IPS DF 6.9 (cell line): ENCODE measurements around the gene CYTH4.
"Not testable (repeated sequence)": the region's sequence is repeated elsewhere in the genome, so short reads cannot be mapped to it uniquely, and the experiment has no call there.

Experiments
- DNase-seq: peaks from one replicate; pipeline ENCODE4 v3.0.0-alpha.2; 2013; ENCODE audit warnings: low read depth, low spot score
- H3K27ac ChIP-seq: one replicate; pipeline ENCODE4 v1.5.1; 2013; ENCODE audit warnings: low read length, control low read depth
- H3K27me3 ChIP-seq: 2 replicates; pipeline ENCODE4 v1.6.1; 2013; ENCODE audit warnings: mild to moderate bottlenecking, low read length; ENCODE audit not compliant: control insufficient read depth, insufficient read depth
- H3K36me3 ChIP-seq: 2 replicates; pipeline ENCODE4 v1.6.1; 2013; ENCODE audit warnings: low read length; ENCODE audit not compliant: control insufficient read depth, insufficient read depth
- H3K4me1 ChIP-seq: 2 replicates; pipeline ENCODE4 v1.6.1; 2013; ENCODE audit warnings: low read length; ENCODE audit not compliant: control insufficient read depth, insufficient read depth
- H3K4me3 ChIP-seq: 2 replicates; pipeline ENCODE4 v1.5.1; 2013; ENCODE audit warnings: mild to moderate bottlenecking, low read length
- H3K9me3 ChIP-seq: 2 replicates; pipeline ENCODE4 v1.6.1; 2013; ENCODE audit warnings: low read length, inconsistent platforms; ENCODE audit not compliant: control insufficient read depth, insufficient read depth
- WGBS: extraction: QIAGEN DNeasy Blood & Tissue Kit; methylation state at CpG from one replicate; pipeline ENCODE4 v1.1.7; 2013; ENCODE audit warnings: mixed read lengths, missing lambda C conversion rate; ENCODE audit not compliant: insufficient read length, insufficient coverage; 5-methylcytosine and 5-hydroxymethylcytosine counted together

Gene CYTH4

DNA sequence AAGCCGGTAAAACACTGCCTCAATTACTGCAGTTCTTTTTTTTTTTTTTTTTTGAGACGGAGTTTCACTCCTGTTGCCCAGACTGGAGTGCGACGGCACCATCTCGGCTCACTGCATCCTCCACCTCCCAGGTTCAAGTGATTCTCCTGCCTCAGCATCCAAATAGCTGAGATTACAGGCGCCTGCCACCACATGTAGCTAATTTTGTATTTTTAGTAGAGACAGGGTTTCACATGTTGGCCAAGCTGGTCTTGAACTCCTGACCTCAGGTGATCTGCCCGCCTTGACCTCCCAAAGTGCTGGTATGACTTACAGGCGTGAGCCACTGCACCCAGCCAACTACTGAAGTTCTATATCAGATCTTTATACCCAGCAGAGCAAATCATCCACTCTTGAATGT, 30.5 kb upstream of the CYTH4 start:
- not testable (repeated sequence) for DNase-seq, H3K27ac ChIP-seq, H3K27me3 ChIP-seq, H3K4me3 ChIP-seq, H3K36me3 ChIP-seq, H3K9me3 ChIP-seq, H3K4me1 ChIP-seq
- WGBS = no CpG with 5 or more reads among the region's 8 CpGs

DNA sequence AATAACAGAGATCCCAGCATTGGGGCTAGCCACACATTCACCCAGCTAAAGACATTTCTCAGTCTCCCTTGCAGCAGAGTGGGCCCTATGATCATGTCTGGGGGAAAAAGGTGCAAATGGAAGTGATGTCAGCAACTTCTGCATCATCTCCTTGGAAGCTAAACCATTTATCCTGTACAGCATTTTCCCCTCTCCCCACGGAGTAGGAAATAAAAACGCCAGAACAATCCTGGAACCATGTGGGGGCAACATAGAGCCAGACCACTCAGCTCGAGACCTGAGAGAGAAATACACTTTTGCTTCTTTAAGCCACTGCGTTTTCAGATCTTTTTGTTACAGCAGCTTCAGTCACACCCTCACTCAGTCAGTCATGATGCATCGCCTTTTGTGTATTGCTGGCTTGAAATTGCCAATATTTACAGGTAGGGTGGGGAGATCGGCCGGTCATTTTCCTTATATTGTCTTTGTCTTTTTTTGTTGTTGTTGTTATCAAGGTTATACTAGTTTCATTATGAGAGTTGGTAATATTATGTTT, 29.1 kb upstream of the CYTH4 start:
- no peaks in the 10 kb centered on the region for H3K36me3 ChIP-seq
- no peak overlapping the region for H3K4me3 ChIP-seq
- H3K9me3 ChIP-seq = no peaks in the 10 kb centered on the region
- no peak for DNase-seq
- no peaks in the 10 kb centered on the region for H3K4me1 ChIP-seq
- no peak overlapping the region for H3K27ac ChIP-seq
- no CpG with 5 or more reads among the region's 7 CpGs for WGBS
- no peaks in the 10 kb centered on the region for H3K27me3 ChIP-seq

DNA sequence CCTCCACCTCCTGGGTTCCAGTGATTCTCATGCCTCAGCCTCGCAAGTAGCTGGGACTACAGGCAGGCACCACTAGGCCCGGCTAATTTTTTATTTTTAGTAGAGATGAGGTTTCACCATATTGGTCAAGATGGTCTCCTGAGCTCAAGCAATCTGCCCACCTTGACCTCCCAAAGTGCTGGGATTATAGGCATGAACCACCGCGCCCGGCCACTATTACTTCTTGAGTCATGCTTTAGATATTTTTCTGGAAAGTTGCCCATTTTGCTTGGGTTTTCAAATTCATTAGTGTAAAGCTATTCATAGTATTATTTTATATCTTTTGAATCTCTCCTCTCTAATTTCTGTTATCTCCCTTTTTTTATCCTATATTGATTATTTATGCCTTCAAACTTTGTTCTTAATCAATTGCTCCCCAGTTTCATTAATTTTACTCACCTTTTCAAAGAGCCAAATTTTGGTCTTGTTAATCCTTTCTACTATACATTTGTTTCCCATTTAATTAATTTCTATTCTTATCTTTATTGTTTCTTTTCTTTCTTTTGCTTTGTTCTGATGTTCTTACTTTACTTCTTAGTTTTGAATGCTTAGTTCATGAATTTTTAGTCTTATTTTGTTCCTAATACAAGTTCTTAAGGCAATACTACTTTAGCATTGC, 28.0 kb upstream of the CYTH4 start:
- peaks cover 1% of the 10 kb centered on the region; the same call in 1 of the 2 replicates for H3K4me1 ChIP-seq
- DNase-seq = no peak
- no peak overlapping the region for H3K27ac ChIP-seq
- no peaks in the 10 kb centered on the region for H3K27me3 ChIP-seq
- no CpG with 5 or more reads among the region's 5 CpGs for WGBS
- H3K36me3 ChIP-seq = no peaks in the 10 kb centered on the region
- no peaks in the 10 kb centered on the region for H3K9me3 ChIP-seq
- H3K4me3 ChIP-seq = no peak overlapping the region

DNA sequence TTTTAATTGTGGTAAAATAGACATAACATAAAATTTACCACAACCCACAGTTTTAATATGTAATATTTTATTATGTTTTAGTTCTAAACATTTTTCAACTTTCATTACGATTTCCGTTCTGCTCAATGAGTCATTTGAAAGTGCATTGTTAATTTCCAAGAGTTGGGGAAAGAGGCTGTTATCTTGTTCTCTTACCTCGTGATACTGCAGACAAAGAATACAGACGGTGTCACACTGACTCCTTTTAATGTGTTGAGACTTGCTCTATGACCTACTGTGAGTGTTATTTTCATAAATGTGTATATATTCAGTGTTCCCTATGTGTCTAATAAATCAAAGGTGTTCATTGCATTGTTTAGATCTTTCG, 27.5 kb upstream of the CYTH4 start:
- H3K27ac ChIP-seq = no peak overlapping the region
- H3K27me3 ChIP-seq = no peaks in the 10 kb centered on the region
- no peak for DNase-seq
- no peaks in the 10 kb centered on the region for H3K36me3 ChIP-seq
- peaks cover 1% of the 10 kb centered on the region; the same call in 1 of the 2 replicates for H3K4me1 ChIP-seq
- no peaks in the 10 kb centered on the region for H3K9me3 ChIP-seq
- no peak overlapping the region for H3K4me3 ChIP-seq
- no CpG with 5 or more reads among the region's 5 CpGs for WGBS

DNA sequence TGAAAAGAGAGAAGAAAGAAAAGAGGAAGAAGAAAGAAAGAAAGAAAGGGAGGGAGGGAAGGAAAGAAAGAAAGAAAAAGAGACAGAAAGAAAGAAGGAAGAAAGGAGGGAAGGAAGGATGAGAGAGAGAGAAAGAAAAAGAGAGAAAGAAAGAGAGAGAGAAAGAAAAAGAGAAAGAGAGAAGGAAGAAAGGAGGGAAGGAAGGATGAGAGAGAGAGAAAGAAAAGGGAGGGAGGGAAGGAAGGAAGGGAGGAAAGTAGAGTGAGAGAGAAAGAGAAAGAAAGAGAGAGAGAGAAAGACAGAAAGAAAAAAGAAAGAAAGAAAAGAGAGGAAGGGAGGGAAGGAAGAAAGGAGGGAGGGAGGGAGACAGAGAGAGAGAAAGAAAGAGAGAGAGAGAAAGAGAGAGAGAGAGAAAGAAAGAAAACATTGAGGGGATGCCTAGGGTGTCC, 26.7 kb upstream of the CYTH4 start:
- Histone ChIP-seq H3K27ac (no peak overlapping the region), H3K4me1 (peaks cover 1% of the 10 kb centered on the region; the same call in 1 of the 2 replicates), H3K4me3 (no peak overlapping the region), H3K27me3 (peaks cover 4% of the 10 kb centered on the region; the same call in 1 of the 2 replicates), H3K9me3 (no peaks in the 10 kb centered on the region), H3K36me3 (no peaks in the 10 kb centered on the region)
- no peak for DNase-seq

DNA sequence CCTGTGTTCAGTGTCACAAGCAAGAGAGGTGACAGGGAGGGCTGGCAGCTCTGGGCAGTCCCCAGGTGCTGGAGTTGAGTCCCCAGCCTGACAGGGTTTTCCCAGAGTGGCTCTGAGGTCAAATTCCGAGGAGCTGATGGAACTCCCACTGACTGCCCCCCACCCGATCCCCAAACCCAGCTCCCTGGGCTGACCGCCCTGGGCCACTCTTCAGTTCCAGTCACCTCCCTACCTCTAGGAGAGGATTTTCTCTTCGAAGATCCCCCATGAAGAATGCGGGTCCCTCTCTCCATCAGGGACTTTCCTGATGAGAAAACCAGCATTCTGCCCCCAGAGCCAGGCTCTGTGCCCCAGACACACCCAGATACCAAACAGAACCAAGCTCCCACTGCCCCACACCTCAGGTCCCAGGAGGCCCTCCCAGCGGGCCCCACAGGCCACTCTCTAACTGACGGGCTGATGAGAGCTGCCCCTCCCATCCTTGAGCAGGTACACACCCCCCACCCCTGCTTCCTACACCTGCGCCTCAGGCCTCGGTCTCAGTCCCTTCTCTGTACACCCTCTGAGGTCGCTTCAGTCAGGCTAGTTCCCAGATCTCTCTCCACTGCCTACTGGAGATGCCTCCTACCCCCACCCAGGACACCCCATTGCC, 26.1 kb upstream of the CYTH4 start:
- Histone ChIP-seq H3K9me3 (no peaks in the 10 kb centered on the region), H3K4me1 (peaks cover 3% of the 10 kb centered on the region), H3K27me3 (peaks cover 4% of the 10 kb centered on the region; the same call in 1 of the 2 replicates), H3K27ac (no peak overlapping the region), H3K4me3 (no peak overlapping the region), H3K36me3 (no peaks in the 10 kb centered on the region)
- no peak for DNase-seq
- no CpG with 5 or more reads among the region's 10 CpGs for WGBS

DNA sequence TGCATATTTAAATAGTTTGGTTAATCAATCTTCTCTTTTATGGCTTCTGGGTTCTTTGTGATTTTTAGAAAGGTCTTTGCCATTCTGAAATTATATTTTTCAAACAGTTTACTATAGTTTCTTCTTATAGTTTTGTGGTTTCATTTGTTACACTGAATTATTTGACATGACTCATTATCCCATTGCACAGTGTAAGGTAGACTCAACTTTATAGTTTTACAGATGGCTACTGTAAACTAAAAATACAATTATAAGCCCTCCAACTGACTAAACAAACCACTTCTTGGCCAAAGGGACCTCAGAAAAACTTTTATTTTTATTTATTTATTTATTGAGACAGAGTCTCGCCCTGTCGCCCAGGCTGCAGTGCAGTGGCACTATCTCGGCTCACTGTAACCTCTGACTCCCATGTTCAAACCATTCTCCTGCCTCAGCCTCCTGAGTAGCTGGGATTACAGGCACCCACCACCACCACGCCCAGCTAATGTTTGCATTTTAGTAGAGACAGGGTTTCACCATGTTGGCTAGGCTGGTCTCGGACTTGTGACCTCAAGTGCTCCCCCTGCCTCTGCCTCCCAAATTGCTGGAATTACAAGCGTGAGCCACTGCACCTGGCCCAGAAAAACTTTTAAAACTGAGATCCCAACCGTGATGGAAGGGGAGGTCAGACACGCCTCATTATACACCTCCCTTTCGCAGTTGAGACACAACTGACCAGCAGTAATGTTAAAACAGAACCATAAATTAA, 24.1 kb upstream of the CYTH4 start:
- no peaks in the 10 kb centered on the region for H3K9me3 ChIP-seq
- no peaks in the 10 kb centered on the region for H3K36me3 ChIP-seq
- no CpG with 5 or more reads among the region's 9 CpGs for WGBS
- peaks cover 4% of the 10 kb centered on the region; the same call in 1 of the 2 replicates for H3K27me3 ChIP-seq
- H3K4me3 ChIP-seq = no peak overlapping the region
- H3K4me1 ChIP-seq = peaks cover 3% of the 10 kb centered on the region
- no peak for DNase-seq
- no peak overlapping the region for H3K27ac ChIP-seq

DNA sequence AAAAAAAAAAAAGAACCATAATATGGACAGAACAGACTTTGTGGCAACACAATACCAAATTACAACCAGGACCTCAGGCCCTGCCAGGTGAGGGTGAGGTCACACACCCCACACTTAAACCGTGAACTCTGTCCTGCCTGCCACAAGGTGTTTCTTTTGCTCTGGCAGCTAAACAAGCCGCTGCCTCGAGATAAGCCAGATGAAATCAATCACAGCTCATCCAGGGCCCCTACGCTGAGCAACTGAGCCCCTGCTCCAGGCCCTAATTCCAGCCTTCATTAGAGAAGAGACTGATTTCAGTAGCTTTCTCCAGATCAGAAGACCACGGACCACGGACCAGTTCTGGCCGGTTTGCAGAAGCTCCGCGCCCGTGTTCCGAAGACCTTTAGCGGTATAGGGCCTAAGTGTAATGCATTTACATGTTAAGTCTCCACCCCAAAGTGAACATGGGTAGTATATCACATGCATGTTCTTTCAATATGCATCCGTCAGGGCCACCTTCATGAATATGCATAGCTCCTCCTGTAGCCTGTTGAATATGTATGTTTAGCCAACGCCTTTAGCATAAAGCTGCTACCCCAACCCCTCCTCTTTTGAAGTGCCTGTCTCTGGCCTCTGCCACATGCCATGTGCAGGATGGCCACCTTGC, 23.4 kb upstream of the CYTH4 start:
- Histone ChIP-seq H3K4me3 (no peak overlapping the region), H3K4me1 (peaks cover 3% of the 10 kb centered on the region), H3K36me3 (no peaks in the 10 kb centered on the region), H3K27ac (no peak overlapping the region), H3K27me3 (peaks cover 4% of the 10 kb centered on the region; the same call in 1 of the 2 replicates), H3K9me3 (no peaks in the 10 kb centered on the region)
- WGBS = no CpG with 5 or more reads among the region's 14 CpGs
- DNase-seq = no peak

DNA sequence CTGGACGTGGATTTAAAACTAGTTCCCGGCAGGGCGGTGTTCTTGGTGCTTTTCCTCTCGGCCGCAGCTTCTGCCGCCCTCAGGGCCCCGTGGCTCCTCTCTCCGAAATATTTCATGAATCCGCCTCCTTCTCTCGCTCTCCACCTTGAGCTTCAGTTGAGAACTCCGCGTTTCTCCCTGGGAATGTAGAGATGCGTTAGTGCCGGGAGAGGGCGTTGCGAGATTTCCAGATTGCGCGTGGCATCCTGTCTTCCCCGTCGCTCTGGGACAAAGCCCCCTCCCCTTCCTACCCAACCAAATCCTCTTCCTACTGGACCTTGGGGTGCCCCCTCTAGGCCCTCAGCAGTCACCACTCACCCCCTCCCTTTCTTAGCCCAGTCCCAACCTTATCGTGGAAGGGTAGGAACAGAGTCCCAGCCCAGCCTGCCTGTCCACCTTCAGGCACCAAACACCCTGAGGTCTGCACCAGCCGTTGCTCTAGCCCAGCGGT, 22.7 kb upstream of the CYTH4 start:
- no peak overlapping the region for H3K27ac ChIP-seq
- peaks cover 4% of the 10 kb centered on the region; the same call in 1 of the 2 replicates for H3K27me3 ChIP-seq
- H3K36me3 ChIP-seq = no peaks in the 10 kb centered on the region
- no CpG with 5 or more reads among the region's 23 CpGs for WGBS
- no peak for DNase-seq
- H3K4me3 ChIP-seq = no peak overlapping the region
- no peaks in the 10 kb centered on the region for H3K9me3 ChIP-seq
- peaks cover 3% of the 10 kb centered on the region for H3K4me1 ChIP-seq
